CD4-positive, alpha-beta T cell treated with Interferon alpha-2 for 1 hour (primary cell): ENCODE data around the gene C12orf56.
"Not testable (repeated sequence)": the region's sequence is repeated elsewhere in the genome, so short reads cannot be mapped to it uniquely, and the experiment has no call there.

Experiments
- DNase-seq, 2 donors: peaks; one replicate each; pipeline ENCODE4 v3.0.0-alpha.2; 2020 to 2022

Gene C12orf56

DNA sequence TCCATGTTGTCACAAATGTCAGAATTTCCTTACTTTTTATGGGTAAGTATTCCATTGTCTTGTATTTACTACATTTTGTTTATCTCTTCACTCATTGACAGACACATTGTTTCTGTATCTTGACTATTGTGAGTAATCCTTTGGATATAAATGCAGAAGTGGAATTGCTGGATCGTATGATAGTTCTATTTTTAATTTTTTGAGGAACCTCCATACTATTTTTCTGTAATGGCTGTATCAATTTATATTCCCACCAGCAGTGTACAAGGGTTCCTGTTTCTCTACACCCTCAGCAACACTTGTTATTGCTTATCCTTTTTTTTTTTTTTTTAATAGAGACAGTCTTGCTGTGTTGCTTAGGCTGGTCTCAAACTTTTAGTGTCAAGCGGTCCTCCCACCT lies 164.9 kb downstream of the C12orf56 start:
- DNase-seq, result no peak

DNA sequence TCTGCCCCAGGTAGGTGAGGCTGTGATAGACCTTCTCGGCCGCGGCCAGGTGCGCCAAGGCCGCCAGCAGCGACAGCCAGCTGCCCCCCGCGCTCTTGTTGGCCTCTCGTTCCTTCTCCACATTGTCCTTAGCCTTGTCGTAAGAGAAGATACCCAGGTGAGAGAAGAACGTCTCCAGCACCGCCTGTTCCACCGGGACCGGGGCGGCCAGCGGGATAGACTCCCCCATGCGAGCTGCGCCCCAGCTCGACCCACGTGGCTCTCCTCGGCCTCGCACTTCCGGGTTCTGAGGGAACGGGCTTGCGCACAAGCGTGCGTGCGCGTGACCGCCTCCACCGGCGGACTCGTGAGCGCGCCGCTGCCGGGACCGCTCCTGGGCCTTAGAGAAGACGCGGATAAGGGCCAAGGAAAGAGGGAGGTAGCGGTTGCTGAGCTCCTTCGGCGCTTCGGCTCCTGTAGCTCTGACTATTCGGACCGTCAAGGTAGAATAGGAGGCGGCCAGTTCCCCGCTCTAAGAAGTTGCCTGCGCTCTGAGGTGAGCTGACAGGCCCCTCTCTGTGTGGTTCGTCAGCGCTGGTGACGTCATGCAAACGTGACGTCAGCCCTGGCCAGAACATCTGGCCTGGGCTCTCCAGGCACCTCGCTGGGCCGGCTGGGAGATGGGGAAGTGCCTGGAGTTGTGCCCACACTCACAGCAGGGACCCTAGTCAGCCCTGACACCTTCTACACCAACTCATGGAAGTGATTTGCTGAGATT lies 168.4 kb downstream of the C12orf56 start, which contains the start of gene KICS2:
Gene KICS2, minus strand, starts transcription at position 288 of the 757 bp plus-strand sequence. Its CDS starts 59 bp downstream, at position 229.
- DNase-seq, result peak; percentile 90 to 92

DNA sequence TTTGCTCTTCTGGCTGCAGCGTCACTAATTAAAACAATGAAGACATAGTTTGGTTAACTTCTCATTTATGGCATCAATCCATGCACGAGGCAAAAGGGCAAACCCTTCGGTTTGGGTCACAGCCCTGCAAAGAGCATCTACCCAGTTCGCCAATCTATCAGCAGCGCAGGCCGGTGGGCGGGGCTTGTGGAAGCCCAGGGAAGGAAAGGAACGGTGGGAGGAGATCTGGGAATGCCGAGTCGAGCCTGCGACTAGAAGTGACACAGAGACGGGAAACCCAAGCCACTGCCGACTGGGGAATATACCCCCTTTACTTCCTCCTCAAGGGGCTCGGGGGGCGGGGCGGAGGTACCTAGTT lies 168.9 kb downstream of the C12orf56 start:
- DNase-seq, result peak; percentile 41 to 66

DNA sequence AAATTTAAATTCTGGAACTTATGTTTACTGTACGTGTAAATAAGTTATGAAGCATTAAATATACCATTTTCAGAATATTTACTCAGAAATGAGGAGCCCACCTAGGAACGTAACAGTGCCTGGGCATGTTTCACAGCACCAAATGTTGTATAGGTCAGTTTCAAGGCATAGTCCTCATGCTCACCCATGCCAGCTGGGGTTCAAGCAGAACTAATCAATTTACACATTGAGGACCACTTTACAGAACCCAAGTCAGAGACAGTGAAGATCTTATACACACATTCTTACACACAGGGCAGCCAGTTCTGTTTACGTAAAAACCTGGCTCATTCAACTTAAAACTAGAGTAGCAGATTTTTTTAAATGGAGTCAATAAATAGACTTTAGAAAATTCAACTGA lies 170.5 kb downstream of the C12orf56 start:
- DNase-seq, result no peak

DNA sequence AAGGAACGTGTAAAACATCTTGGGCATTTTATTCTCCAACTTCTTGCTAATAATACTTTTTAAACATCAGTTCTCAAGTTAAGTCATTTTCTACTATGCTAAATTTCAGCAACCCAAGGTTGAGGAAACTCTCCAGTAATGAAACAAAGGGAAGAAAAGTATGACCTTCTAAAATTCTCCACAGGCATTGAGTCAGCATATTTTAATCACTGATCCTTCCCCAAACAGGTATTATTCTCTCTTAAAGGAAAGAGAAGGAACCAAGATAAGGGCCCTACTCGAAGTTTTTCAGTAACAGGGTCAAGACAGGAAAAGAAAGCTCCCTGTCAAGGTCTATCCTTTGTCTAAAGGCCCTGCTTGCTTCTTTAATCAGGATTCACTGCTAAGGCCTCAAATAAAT lies 171.4 kb downstream of the C12orf56 start:
- no peak for DNase-seq

DNA sequence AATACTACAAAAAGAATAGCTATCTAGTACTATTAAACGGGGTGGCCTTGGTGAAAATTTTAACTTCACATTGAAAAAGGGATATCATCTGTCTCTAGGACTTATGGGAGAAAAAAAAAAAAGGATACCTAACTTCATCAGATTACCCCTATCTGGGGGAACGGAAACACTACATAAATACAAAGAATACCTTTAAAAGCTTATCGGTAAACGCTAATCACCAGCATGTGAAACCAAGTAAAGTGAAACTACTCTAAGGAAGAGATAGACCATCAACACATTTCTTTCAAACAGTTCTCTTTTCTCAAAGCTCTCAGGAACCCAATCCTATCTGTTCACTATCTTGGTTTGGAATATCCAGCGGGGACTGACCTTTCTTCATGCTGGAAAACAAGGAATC lies 172.0 kb downstream of the C12orf56 start:
- DNase-seq, result peak in 1 of 2 donors; percentile 45

DNA sequence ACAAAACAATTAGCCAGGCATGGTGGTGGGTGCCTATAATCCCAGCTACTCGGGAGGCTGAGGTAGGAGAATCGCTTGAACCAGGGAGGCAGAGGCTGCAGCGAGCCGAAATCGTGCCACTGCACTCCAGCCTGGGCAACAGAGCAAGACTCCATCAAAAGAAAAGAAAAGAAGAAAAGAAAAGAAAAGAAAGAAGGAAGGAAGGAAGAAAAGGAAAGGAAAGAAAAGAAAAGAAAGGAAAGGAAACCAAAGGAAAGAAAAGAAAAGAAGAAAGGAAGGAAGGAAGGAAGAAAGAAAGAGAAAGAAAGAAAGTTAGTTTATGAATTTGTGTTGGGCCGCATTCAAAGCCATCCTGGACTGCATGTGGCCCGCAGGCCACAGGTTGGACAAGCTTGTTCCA lies 172.9 kb downstream of the C12orf56 start:
- DNase-seq, result not testable (repeated sequence)

DNA sequence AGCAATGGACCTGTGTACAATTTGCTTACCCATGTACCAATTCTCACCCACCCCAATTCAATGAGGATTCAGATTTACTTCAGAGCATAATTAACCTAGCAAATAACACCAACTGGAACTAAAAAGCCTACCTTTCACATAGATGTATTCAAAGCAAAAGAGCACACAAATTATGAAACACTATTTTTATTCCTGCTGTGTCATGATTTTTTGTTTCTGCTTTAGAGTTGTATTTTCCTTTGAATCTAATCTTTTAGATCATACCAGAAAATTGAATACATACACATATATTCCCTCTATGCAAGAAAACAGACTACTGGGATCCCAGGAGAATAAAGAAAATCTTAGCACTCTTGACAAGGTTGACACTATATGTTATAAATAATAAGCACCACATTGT lies 174.3 kb downstream of the C12orf56 start:
- no peak for DNase-seq
